SKM-1 treated with dmso at 0.1 percent for 144 hours (cell line): ENCODE data around the gene BCKDK.

ENCODE experiments used
- DNase-seq: peaks from one replicate; lab custom pipeline; 2025; ENCODE audit not compliant: unreplicated experiment; lab: John Stamatoyannopoulos, UW

Gene BCKDK

DNA sequence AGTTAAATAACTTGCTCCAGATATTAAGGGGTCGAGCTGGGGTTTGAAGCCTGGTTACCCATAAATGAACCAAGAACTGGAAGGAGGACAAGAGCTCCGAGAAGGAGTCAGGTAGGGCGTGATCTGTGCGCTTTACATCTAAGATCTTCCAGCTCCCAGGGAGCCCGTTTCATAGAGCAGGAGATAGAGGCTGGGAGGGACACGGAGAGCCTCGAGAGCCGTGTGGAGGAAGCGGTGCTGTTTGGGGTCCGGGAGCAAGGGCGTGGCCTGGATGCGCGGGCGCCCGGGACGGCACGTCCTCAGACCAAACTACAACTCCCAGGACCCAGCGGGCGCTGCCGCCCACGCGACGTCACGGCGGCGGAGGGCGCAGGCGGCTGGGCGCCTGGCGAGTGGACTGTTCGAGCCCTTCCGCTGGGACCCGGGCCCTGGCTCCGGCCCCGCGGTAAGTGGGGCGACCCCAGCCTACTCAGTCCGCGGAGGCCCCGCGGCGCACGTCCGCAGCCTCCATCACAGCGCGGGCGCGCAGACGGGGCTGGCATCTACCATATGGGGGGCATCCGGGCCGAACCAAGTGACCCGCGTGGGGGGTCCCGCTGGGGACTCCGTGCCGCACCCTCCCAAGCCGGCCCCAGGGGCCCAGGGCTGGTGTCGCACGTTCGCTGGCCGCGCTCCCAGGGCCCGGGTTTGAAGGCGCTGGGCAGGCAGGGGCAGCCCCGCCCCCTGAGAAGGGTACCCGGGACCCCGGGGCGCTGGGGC is at the start of gene BCKDK:
BCKDK (plus strand) TSS at position 352 of the 759 bp plus-strand sequence. CDS start 838 bp downstream, outside the sequence.
- DNase-seq, result peak; percentile 64

GRCh38 chr16:31061126-31061812 is 46.9 kb upstream of the BCKDK start:
- DNase-seq, result no peak

DNA sequence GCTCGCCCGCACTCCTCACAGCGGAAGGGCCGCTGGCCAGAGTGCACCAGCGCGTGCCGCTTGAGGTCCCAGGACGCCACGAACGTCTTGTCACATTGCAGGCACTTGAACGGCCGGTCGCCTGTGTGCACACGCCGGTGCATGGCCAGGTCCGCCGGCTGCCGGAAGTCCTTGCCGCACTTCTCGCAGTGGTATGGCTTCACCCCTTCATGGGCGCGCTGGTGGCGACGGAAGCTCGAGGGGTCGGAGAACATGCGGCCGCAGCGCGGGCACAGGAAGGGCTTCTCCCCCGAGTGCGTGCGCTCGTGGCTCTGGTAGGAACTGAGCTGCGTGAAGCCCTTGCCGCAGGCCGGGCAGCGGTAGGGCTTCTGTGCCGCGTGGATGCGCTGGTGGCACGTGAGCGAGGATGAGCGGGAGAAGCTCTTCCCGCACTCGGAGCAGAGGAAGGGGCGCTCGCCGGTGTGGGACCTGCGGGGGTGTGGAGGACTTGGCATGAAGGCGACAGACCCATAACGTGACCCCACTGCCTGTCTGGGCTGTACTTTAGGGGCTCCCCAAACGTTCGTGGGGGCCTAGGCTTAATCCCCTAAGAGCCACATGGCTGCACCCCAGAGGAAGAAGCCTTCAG is 46.3 kb upstream of the BCKDK start:
- no peak for DNase-seq

- DNase-seq, result no peak
Observed at GRCh38 chr16:31063495-31063842, 44.7 kb upstream of the BCKDK start.

DNA sequence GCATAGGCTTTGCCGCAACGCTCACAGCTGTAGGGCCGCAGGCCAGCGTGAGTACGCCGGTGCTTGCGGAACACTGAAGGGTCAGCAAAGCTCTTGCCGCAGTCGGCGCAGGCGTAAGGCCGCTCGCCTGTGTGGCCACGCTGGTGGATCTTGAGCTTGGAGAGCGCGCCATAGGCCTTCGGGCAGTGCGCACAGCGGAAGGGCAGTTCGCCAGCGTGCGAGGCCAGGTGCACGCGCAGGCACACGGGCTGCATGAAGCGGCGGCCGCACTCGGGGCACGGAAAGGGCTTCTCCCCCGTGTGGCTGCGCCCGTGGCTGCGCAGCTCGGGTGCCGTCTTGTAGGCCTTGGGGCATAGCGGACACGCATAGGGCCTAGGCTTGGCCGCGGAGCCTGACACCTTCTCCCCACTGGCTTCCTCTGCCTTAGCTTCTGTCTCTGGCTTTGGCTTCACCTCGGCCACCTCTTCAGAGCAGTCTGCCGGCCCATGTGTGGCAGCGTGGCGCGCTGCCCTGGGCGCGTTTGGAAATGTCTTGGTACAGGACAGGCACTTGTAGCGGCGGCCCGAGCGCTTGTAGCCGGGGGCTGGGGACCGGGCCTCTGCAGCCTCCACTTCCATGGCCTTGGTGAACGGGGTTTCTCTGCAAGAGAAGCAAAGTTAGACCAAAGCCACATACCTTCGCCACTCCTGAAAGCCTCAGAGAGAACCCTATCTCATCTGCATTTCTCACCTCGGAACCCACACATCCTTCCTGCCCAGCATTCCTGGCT is 44.2 kb upstream of the BCKDK start:
- DNase-seq, result no peak

GRCh38 chr16:31064882-31065461 is 43.2 kb upstream of the BCKDK start:
- no peak for DNase-seq

- no peak for DNase-seq
Observed at GRCh38 chr16:31067342-31067741, 40.8 kb upstream of the BCKDK start.

- DNase-seq, result no peak
Observed at GRCh38 chr16:31071861-31072260, 36.3 kb upstream of the BCKDK start.

DNA sequence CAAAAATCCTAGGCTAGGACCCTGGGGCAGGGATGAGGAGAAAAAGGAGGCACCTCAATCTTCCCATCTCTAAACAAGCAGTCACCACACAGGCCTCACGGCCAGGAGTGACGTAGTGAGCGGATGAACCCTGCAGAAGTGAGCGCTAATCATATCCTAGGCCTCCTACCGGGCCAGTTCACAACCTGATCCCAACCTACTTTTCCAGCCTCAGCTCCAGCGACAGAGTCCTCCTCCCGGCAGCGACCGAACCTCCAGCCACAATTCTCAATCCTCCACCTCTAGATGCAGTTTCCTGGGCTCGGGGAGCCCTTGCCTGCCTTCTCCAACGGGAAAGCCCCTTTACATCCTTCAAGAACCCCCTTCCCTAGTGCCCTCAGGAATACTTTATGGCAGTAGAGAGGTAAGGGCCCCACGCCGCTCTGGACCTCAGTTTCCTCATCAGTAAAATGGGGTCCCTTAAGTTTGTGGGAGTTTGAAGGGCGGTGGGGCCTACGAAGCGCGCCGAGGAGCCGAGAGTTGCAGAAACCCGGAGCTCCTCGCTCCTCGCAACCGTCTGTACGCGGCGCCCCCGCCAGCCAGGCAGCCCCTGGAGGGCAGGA is 35.5 kb upstream of the BCKDK start:
- no peak for DNase-seq

DNA sequence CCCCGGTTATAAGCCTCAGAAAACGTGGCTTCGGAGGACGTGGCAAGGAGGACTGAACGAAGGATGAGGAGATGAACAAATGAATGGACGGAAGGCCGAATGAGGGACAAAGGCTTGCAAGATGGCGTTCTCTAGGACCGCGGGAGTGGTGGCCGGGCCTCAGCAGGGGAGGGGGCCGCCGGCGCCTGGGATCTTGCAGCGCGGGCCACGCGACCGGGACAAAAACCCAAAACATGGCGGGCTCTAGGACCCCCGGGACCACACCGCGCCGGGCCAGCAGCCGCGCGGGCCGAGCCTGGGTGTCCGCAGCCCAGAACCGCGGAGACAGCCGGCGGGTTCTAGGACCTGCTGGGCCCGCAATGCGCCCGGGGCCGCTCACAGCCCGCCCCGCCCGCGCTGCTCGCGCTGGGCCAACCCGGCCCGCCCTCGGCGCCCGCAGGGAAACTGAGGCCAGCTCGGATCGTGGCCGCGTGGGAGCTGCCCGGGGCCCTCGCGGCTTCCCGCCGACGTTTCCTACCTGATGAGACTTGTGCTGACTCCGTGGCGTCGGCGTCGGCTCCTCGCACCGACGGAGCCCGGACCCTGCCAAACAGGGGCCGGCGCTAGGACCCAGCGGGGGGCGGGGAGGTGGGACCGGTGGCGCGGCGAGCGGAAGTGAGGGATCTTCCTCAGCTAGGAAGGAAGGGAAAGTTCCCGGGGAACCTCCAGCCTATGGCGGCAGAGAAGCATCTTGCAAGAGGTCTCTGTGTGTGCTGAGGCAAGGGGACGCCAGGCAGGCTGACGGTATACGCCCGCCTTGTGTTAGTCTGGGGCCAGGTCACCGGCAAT is 34.8 kb upstream of the BCKDK start:
- DNase-seq, result peak; percentile 77

- peak; percentile 99 for DNase-seq
Observed at GRCh38 chr16:31073970-31074813, 34.0 kb upstream of the BCKDK start, which contains the start of the genes ZNF646 and ZNF668. Gene ZNF646 (plus strand): TSS chr16:31074422. CDS start chr16:31076325, 1,903 bp downstream. Gene ZNF668 (minus strand): TSS chr16:31074240. CDS start chr16:31064459, 9,781 bp downstream.

DNA sequence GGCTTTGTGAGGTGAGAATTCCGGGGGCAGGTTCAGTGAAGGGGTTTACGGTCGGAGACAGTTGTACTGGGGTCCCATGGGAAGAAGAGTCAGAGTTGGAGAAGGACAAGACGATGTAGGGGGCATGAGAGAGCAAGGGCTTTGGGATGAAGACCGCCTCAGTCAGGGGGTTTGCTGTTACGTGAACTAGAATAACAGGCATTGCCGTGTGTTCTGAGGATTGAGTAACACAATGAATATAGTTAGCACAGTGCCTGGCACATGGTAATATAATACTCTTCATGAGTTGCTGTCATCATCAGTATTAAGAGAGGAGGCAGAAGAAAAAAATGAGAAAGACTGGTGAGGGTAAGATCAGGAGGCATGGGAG is 33.4 kb upstream of the BCKDK start:
- no peak for DNase-seq

DNA sequence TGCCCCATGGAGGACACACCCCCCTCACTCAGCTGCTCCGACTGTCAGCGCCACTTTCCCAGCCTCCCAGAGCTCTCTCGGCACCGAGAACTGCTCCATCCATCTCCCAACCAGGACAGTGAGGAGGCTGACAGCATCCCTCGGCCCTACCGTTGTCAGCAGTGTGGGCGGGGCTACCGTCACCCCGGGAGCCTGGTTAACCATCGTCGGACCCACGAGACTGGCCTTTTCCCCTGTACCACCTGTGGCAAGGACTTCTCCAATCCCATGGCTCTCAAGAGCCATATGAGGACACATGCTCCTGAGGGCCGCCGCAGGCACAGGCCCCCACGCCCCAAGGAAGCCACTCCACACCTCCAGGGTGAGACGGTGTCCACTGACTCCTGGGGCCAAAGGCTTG is 31.9 kb upstream of the BCKDK start:
- no peak for DNase-seq

GRCh38 chr16:31077024-31077423 is 31.2 kb upstream of the BCKDK start:
- no peak for DNase-seq

GRCh38 chr16:31077592-31078396 is 30.4 kb upstream of the BCKDK start:
- no peak for DNase-seq

DNA sequence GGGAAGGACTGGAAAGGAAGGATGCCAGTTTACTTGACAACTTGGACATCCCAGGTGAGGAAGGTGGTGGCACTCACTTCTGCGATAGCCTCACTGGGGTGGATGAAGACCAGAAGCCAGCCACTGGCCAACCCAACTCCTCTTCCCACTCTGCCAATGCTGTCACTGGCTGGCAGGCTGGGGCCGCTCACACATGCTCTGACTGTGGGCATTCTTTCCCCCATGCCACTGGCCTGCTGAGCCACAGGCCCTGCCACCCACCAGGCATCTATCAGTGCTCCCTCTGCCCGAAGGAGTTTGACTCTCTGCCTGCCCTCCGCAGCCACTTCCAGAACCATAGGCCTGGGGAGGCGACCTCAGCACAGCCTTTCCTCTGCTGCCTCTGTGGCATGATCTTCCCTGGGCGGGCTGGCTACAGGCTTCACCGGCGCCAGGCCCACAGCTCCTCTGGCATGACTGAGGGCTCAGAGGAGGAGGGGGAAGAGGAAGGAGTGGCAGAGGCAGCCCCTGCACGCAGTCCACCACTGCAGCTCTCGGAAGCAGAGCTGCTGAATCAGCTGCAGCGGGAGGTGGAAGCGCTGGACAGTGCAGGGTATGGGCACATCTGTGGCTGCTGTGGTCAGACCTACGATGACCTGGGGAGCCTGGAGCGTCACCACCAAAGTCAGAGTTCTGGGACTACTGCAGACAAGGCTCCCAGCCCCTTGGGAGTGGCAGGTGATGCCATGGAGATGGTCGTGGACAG is 29.4 kb upstream of the BCKDK start:
- no peak for DNase-seq

DNA sequence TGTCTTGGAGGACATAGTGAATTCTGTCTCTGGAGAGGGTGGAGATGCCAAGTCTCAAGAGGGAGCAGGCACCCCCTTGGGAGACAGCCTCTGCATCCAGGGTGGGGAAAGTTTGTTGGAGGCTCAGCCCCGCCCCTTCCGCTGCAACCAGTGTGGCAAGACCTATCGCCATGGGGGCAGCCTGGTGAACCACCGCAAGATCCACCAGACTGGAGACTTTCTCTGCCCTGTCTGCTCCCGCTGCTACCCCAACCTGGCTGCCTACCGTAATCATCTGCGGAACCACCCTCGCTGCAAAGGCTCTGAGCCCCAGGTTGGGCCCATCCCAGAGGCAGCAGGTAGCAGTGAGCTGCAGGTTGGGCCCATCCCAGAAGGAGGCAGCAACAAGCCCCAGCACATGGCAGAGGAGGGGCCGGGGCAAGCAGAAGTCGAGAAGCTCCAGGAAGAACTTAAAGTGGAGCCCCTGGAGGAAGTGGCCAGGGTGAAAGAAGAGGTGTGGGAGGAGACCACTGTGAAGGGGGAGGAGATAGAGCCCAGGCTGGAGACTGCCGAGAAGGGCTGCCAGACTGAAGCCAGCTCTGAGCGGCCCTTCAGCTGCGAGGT is 28.7 kb upstream of the BCKDK start:
- DNase-seq, result no peak
